Naive B cell (primary cell): Measurements from ENCODE around the gene HOXD12. TPM values are rescaled to one million over a fixed set of nuclear protein-coding genes. Genes with fewer than 3 reads are reported as not detected.

ENCODE experiments used
- ATAC-seq, 2 donors: fragments of 150-1000 bp; cut with Tn5 transposase; 2 replicates each; pipeline ENCODE4 v1.10.0; 2021; ENCODE audit warnings: low read depth in 2 of 2, mild to moderate bottlenecking in 2 of 2, moderate library complexity in 2 of 2
- DNase-seq: peaks from one replicate; pipeline ENCODE4 v3.0.0; 2022
- H3K27ac Mint-ChIP-seq, 6 donors: one replicate each; pipeline ENCODE4 v1.8.0; 2020 to 2022; ENCODE audit warnings: mild to moderate bottlenecking in 6 of 6, mixed read lengths in 6 of 6, moderate library complexity in 5 of 6, inconsistent platforms in 2 of 6
- H3K27me3 Mint-ChIP-seq, 3 donors: one replicate each; pipeline ENCODE4 v1.8.0; 2021 to 2022; ENCODE audit warnings: mixed read lengths in 3 of 3, mild to moderate bottlenecking in 1 of 3
- H3K36me3 Mint-ChIP-seq, 2 donors: one replicate each; pipeline ENCODE4 v1.8.0; 2020 to 2022; ENCODE audit warnings: mixed read lengths in 2 of 2, inconsistent platforms in 1 of 2, mild to moderate bottlenecking in 1 of 2
- H3K4me1 Mint-ChIP-seq, 3 donors: one replicate each; pipeline ENCODE4 v1.8.0; 2020 to 2022; ENCODE audit warnings: mixed read lengths in 3 of 3, inconsistent platforms in 1 of 3, mild to moderate bottlenecking in 1 of 3, moderate library complexity in 1 of 3
- H3K4me3 Mint-ChIP-seq, 8 donors: one replicate each; pipeline ENCODE4 v1.8.0; 2020 to 2022; ENCODE audit warnings: mild to moderate bottlenecking in 8 of 8, mixed read lengths in 8 of 8, moderate library complexity in 8 of 8, inconsistent platforms in 2 of 8
- H3K9me3 Mint-ChIP-seq, 7 donors: one replicate each; pipeline ENCODE4 v1.8.0; 2020 to 2022; ENCODE audit warnings: mixed read lengths in 7 of 7, mild to moderate bottlenecking in 5 of 7, inconsistent platforms in 2 of 7, moderate library complexity in 1 of 7
- polyA plus RNA-seq, 6 donors: library from polyadenylated mRNA; unstranded; fragments of 300-500 nt; fragmentation: Illumina TruSeq; gene quantifications; one replicate each; pipeline ENCODE4 v1.2.3, GENCODE V29; 2021; ENCODE audit warnings: low read depth in 6 of 6

HOXD12 gene
- polyA plus RNA-seq, 6 donors from 2014 or later = not detected

- H3K4me1 Mint-ChIP-seq = peaks cover 18 to 21% (median 19%) of the 10 kb centered on the region in 3 donors
- H3K36me3 Mint-ChIP-seq = peaks cover 0 to 16% of the 10 kb centered on the region in 2 donors
- H3K27ac Mint-ChIP-seq = peak overlapping the region in 4 of 6 donors; percentile 0 to 96 (median 75)
- ATAC-seq (no peak), DNase-seq (no peak)
- H3K9me3 Mint-ChIP-seq = peaks cover 0 to 40% (median 20%) of the 10 kb centered on the region in 7 donors
- peak overlapping the region in 7 of 8 donors; percentile 13 to 74 (median 62) for H3K4me3 Mint-ChIP-seq
- H3K27me3 Mint-ChIP-seq = peaks cover 76 to 90% (median 85%) of the 10 kb centered on the region in 3 donors
Measured at GRCh38 chr2:176091329-176092258, 8.0 kb upstream of the HOXD12 start.

GRCh38 chr2:176092270-176093144 is 7.1 kb upstream of the HOXD12 start, which contains the start of gene HOXD13:
Gene HOXD13, plus strand, starts transcription at chr2:176092721. Its CDS starts 170 bp downstream, at chr2:176092891.
- Mint-ChIP-seq H3K9me3 (peaks cover 0 to 31% (median 19%) of the 10 kb centered on the region in 7 donors), H3K4me1 (peaks cover 27 to 28% (median 27%) of the 10 kb centered on the region in 3 donors), H3K4me3 (peak within 1 kb of the TSS; percentile 48 to 74 (median 68)), H3K27me3 (peaks cover 75 to 90% (median 85%) of the 10 kb centered on the region in 3 donors), H3K36me3 (peaks cover 0 to 7% of the 10 kb centered on the region in 2 donors), H3K27ac (peak within 1 kb of the TSS in 5 of 6 donors; percentile 58 to 96 (median 78))
- ATAC-seq = no peak
- DNase-seq = no peak

DNA sequence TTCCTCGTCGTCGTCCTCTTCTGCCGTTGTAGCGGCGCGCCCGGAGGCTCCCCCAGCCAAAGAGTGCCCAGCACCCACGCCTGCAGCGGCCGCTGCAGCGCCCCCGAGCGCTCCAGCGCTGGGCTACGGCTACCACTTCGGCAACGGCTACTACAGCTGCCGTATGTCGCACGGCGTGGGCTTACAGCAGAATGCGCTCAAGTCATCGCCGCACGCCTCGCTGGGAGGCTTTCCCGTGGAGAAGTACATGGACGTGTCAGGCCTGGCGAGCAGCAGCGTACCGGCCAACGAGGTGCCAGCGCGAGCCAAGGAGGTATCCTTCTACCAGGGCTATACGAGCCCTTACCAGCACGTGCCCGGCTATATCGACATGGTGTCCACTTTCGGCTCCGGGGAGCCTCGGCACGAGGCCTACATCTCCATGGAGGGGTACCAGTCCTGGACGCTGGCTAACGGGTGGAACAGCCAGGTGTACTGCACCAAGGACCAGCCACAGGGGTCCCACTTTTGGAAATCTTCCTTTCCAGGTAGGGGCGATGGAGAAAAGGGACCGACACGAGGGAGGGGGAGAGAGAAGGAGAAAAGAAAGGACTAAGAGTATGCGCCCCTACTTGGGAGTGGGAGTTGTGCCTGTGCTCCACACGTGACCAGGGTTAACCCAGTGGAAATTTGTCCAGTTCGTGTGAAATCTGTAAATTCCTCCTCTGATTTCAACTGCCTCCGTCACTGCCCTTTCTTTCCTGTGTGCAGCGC is 6.3 kb upstream of the HOXD12 start:
- H3K36me3 Mint-ChIP-seq = peaks cover 0 to 7% of the 10 kb centered on the region in 2 donors
- peaks cover 0 to 34% (median 18%) of the 10 kb centered on the region in 7 donors for H3K9me3 Mint-ChIP-seq
- H3K27ac Mint-ChIP-seq = peak overlapping the region in 5 of 6 donors; percentile 58 to 84 (median 72)
- ATAC-seq = no peak
- DNase-seq = no peak
- H3K27me3 Mint-ChIP-seq = peaks cover 78 to 88% (median 87%) of the 10 kb centered on the region in 3 donors
- H3K4me3 Mint-ChIP-seq = peak overlapping the region; percentile 20 to 72 (median 40)
- H3K4me1 Mint-ChIP-seq = peaks cover 29 to 30% (median 30%) of the 10 kb centered on the region in 3 donors

GRCh38 chr2:176093898-176094249 is 5.7 kb upstream of the HOXD12 start:
- Mint-ChIP-seq H3K36me3 (peaks cover 0 to 7% of the 10 kb centered on the region in 2 donors), H3K27ac (peak overlapping the region in 4 of 6 donors; percentile 61 to 84 (median 76))

DNA sequence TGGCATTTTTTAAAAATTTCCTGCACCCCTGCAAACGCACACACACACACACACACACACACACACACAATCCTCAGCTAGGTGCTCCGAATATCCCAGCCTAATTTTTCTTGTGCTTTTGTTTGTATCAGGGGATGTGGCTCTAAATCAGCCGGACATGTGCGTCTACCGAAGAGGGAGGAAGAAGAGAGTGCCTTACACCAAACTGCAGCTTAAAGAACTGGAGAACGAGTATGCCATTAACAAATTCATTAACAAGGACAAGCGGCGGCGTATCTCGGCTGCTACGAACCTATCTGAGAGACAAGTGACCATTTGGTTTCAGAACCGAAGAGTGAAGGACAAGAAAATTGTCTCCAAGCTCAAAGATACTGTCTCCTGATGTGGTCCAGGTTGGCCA is 5.2 kb upstream of the HOXD12 start:
- peaks cover 0 to 7% of the 10 kb centered on the region in 2 donors for H3K36me3 Mint-ChIP-seq
- no peak overlapping the region for H3K27ac Mint-ChIP-seq
- peak overlapping the region in 1 of 8 donors; percentile 72 for H3K4me3 Mint-ChIP-seq
- no peak for DNase-seq
- peaks cover 26 to 29% (median 27%) of the 10 kb centered on the region in 3 donors for H3K4me1 Mint-ChIP-seq
- H3K9me3 Mint-ChIP-seq = peaks cover 0 to 34% (median 18%) of the 10 kb centered on the region in 7 donors
- peaks cover 78 to 88% (median 88%) of the 10 kb centered on the region in 3 donors for H3K27me3 Mint-ChIP-seq
- no peak for ATAC-seq

More at GRCh38 chr2:176093898-176094249, 5.7 kb upstream of the HOXD12 start:
- ATAC-seq (no peak), DNase-seq (no peak)
- Mint-ChIP-seq H3K4me1 (peaks cover 26 to 29% (median 27%) of the 10 kb centered on the region in 3 donors), H3K27me3 (peaks cover 77 to 88% (median 87%) of the 10 kb centered on the region in 3 donors), H3K9me3 (peaks cover 0 to 34% (median 18%) of the 10 kb centered on the region in 7 donors), H3K4me3 (peak overlapping the region in 7 of 8 donors; percentile 20 to 72 (median 31))

DNA sequence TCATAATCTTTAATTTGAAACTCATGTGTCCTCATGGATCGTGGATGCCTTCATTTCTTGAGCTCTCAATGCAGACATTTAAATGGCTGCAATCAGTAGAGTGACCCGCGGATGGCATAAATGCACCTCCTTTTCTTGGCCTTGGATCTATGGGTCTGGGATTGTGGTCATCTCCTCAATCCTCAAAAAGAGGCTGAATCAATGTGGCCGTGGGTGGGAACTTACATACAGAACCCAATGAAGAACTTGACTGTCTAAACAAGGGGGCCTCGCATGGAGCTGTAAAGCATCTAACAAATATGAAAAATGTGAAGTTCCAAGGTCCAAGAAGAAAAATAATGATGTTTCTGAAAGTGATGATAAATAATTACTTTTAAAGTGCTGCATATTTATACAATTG is 4.2 kb upstream of the HOXD12 start:
- peaks cover 0 to 34% (median 18%) of the 10 kb centered on the region in 7 donors for H3K9me3 Mint-ChIP-seq
- DNase-seq = no peak
- H3K4me3 Mint-ChIP-seq = peak overlapping the region in 1 of 8 donors; percentile 73
- peaks cover 27 to 29% (median 28%) of the 10 kb centered on the region in 3 donors for H3K4me1 Mint-ChIP-seq
- peak overlapping the region in 1 of 6 donors; percentile 60 for H3K27ac Mint-ChIP-seq
- peaks cover 0 to 7% of the 10 kb centered on the region in 2 donors for H3K36me3 Mint-ChIP-seq
- peaks cover 71 to 90% (median 84%) of the 10 kb centered on the region in 3 donors for H3K27me3 Mint-ChIP-seq
- ATAC-seq = no peak

- Mint-ChIP-seq H3K36me3 (peaks cover 0 to under 1% of the 10 kb centered on the region in 2 donors), H3K4me3 (peak overlapping the region; percentile 63 to 86 (median 74)), H3K4me1 (peaks cover 27 to 29% (median 28%) of the 10 kb centered on the region in 3 donors), H3K9me3 (peaks cover 0 to 28% (median 18%) of the 10 kb centered on the region in 7 donors), H3K27ac (peak overlapping the region in 1 of 6 donors; percentile 82), H3K27me3 (peaks cover 67 to 92% (median 84%) of the 10 kb centered on the region in 3 donors)
- no peak for ATAC-seq
- no peak for DNase-seq
Measured at GRCh38 chr2:176096243-176096985, 3.2 kb upstream of the HOXD12 start.

GRCh38 chr2:176096986-176097819 is 2.4 kb upstream of the HOXD12 start:
- Mint-ChIP-seq H3K4me3 (peak overlapping the region; percentile 63 to 86 (median 74)), H3K9me3 (peaks cover 0 to 24% (median 11%) of the 10 kb centered on the region in 7 donors), H3K27me3 (peaks cover 68 to 92% (median 84%) of the 10 kb centered on the region in 3 donors), H3K27ac (peak overlapping the region in 2 of 6 donors; percentile 5 to 84), H3K4me1 (peaks cover 25 to 28% (median 27%) of the 10 kb centered on the region in 3 donors), H3K36me3 (peaks cover 0 to 5% of the 10 kb centered on the region in 2 donors)
- peak; percentile 39 for DNase-seq
- peak; percentile 65 to 77 for ATAC-seq

- peak overlapping the region; percentile 63 to 86 (median 74) for H3K4me3 Mint-ChIP-seq
- peaks cover 75 to 96% (median 87%) of the 10 kb centered on the region in 3 donors for H3K27me3 Mint-ChIP-seq
- peaks cover 0 to 7% of the 10 kb centered on the region in 2 donors for H3K36me3 Mint-ChIP-seq
- peaks cover 21 to 28% (median 27%) of the 10 kb centered on the region in 3 donors for H3K4me1 Mint-ChIP-seq
- H3K9me3 Mint-ChIP-seq = peaks cover 0 to 25% (median 11%) of the 10 kb centered on the region in 7 donors
- H3K27ac Mint-ChIP-seq = peak overlapping the region in 3 of 6 donors; percentile 5 to 60 (median 28)
- ATAC-seq (no peak), DNase-seq (no peak)
Measured at GRCh38 chr2:176097820-176098365, 1.7 kb upstream of the HOXD12 start.

DNA sequence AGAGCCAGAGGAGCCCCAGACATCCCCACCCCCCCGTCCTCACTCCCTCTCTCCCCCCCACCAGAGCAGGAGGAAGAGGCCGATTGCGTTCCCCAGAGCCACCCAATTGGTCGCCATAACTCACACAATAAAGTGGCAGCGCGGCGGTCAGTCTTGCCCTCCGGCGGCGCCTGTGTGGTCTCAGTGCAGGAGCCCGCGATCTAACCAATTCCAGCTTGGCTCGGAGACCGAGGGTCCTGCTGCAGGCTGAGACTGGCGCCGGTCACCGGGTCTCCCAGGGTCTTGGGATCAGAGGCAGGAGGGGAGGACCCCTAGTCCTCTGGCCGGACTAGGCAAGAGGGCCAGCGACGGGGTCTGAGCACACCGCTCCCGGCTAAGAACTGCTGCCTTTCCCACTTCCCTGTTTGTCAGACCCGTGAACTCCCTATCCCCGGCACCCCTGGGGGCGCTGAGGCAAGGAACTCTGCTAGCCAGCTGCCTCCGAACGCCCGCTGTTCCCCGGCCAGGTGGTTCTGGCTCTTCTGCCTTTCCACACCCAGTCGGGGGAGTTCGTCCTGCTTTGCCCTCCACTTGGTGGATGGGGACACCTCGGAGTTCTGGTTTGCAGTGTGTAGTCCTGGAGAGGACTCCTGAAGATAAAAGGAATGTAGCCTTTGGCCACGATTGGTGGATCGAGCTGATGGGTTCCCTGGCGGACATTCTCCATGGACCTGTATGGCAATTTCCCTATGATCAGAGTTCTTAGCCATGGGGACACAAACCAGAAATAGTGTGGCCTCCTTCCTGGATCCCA is 1.0 kb upstream of the HOXD12 start:
- DNase-seq = no peak
- Mint-ChIP-seq H3K27ac (peak overlapping the region in 3 of 6 donors; percentile 27 to 92 (median 86)), H3K27me3 (peaks cover 77 to 96% (median 89%) of the 10 kb centered on the region in 3 donors), H3K9me3 (peaks cover 0 to 24% (median 11%) of the 10 kb centered on the region in 7 donors), H3K4me1 (peaks cover 18 to 26% (median 25%) of the 10 kb centered on the region in 3 donors), H3K36me3 (peaks cover 0 to 7% of the 10 kb centered on the region in 2 donors), H3K4me3 (peak overlapping the region in 4 of 8 donors; percentile 25 to 82 (median 61))
- ATAC-seq = no peak
